Measurements from ENCODE around the gene DVL2.

DNA sequence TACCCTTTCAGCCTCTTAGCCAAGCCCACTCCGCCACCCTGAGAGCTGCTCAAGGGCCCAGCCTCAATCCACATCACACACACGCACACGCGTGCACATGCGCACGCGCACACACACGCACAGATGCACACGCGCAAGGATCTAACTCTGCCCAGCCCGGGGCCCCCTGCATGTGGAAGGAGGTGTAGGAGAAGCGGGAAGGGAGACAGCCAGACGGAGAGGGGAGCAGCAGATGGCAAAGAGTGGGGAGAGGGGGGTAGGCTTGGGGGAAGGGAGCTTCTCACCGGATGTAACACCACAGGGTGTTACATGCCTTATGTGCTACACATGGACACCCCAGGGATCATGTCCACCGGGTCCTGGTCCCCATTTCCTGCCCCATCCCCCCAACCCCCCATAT lies 30.0 kb downstream of the DVL2 start:
- TF ChIP-seq, protein P1, sequence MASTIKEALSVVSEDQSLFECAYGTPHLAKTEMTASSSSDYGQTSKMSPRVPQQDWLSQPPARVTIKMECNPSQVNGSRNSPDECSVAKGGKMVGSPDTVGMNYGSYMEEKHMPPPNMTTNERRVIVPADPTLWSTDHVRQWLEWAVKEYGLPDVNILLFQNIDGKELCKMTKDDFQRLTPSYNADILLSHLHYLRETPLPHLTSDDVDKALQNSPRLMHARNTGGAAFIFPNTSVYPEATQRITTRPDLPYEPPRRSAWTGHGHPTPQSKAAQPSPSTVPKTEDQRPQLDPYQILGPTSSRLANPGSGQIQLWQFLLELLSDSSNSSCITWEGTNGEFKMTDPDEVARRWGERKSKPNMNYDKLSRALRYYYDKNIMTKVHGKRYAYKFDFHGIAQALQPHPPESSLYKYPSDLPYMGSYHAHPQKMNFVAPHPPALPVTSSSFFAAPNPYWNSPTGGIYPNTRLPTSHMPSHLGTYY (CRISPR knock-in tag; IDR thresholded peaks at IDR 0.05), result no peak
- TF ChIP-seq, protein P2, sequence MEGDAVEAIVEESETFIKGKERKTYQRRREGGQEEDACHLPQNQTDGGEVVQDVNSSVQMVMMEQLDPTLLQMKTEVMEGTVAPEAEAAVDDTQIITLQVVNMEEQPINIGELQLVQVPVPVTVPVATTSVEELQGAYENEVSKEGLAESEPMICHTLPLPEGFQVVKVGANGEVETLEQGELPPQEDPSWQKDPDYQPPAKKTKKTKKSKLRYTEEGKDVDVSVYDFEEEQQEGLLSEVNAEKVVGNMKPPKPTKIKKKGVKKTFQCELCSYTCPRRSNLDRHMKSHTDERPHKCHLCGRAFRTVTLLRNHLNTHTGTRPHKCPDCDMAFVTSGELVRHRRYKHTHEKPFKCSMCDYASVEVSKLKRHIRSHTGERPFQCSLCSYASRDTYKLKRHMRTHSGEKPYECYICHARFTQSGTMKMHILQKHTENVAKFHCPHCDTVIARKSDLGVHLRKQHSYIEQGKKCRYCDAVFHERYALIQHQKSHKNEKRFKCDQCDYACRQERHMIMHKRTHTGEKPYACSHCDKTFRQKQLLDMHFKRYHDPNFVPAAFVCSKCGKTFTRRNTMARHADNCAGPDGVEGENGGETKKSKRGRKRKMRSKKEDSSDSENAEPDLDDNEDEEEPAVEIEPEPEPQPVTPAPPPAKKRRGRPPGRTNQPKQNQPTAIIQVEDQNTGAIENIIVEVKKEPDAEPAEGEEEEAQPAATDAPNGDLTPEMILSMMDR (IDR thresholded peaks at IDR 0.05), result no peak
- TF ChIP-seq, protein P3, sequence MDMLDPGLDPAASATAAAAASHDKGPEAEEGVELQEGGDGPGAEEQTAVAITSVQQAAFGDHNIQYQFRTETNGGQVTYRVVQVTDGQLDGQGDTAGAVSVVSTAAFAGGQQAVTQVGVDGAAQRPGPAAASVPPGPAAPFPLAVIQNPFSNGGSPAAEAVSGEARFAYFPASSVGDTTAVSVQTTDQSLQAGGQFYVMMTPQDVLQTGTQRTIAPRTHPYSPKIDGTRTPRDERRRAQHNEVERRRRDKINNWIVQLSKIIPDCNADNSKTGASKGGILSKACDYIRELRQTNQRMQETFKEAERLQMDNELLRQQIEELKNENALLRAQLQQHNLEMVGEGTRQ (CRISPR knock-in tag; IDR thresholded peaks at IDR 0.05), result no peak
- TF ChIP-seq NR2C2 (CRISPR knock-in tag; IDR thresholded peaks at IDR 0.05) (no peak), ZNF317 (CRISPR knock-in tag; IDR thresholded peaks at IDR 0.05; ENCODE audit: borderline replicate concordance, low read depth) (no peak), IRF2 (CRISPR knock-in tag; IDR thresholded peaks at IDR 0.05; ENCODE audit: borderline replicate concordance, low read depth) (no peak), SP1 (CRISPR knock-in tag; conservative IDR thresholded peaks at IDR 0.05) (no peak)
- TF ChIP-seq, protein P4, sequence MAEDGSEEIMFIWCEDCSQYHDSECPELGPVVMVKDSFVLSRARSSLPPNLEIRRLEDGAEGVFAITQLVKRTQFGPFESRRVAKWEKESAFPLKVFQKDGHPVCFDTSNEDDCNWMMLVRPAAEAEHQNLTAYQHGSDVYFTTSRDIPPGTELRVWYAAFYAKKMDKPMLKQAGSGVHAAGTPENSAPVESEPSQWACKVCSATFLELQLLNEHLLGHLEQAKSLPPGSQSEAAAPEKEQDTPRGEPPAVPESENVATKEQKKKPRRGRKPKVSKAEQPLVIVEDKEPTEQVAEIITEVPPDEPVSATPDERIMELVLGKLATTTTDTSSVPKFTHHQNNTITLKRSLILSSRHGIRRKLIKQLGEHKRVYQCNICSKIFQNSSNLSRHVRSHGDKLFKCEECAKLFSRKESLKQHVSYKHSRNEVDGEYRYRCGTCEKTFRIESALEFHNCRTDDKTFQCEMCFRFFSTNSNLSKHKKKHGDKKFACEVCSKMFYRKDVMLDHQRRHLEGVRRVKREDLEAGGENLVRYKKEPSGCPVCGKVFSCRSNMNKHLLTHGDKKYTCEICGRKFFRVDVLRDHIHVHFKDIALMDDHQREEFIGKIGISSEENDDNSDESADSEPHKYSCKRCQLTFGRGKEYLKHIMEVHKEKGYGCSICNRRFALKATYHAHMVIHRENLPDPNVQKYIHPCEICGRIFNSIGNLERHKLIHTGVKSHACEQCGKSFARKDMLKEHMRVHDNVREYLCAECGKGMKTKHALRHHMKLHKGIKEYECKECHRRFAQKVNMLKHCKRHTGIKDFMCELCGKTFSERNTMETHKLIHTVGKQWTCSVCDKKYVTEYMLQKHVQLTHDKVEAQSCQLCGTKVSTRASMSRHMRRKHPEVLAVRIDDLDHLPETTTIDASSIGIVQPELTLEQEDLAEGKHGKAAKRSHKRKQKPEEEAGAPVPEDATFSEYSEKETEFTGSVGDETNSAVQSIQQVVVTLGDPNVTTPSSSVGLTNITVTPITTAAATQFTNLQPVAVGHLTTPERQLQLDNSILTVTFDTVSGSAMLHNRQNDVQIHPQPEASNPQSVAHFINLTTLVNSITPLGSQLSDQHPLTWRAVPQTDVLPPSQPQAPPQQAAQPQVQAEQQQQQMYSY (CRISPR knock-in tag; IDR thresholded peaks at IDR 0.05), result no peak
- TF ChIP-seq, protein P5, sequence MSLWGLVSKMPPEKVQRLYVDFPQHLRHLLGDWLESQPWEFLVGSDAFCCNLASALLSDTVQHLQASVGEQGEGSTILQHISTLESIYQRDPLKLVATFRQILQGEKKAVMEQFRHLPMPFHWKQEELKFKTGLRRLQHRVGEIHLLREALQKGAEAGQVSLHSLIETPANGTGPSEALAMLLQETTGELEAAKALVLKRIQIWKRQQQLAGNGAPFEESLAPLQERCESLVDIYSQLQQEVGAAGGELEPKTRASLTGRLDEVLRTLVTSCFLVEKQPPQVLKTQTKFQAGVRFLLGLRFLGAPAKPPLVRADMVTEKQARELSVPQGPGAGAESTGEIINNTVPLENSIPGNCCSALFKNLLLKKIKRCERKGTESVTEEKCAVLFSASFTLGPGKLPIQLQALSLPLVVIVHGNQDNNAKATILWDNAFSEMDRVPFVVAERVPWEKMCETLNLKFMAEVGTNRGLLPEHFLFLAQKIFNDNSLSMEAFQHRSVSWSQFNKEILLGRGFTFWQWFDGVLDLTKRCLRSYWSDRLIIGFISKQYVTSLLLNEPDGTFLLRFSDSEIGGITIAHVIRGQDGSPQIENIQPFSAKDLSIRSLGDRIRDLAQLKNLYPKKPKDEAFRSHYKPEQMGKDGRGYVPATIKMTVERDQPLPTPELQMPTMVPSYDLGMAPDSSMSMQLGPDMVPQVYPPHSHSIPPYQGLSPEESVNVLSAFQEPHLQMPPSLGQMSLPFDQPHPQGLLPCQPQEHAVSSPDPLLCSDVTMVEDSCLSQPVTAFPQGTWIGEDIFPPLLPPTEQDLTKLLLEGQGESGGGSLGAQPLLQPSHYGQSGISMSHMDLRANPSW (CRISPR knock-in tag; conservative IDR thresholded peaks at IDR 0.05; ENCODE audit: low read depth), result no peak
- TF ChIP-seq, protein P6, sequence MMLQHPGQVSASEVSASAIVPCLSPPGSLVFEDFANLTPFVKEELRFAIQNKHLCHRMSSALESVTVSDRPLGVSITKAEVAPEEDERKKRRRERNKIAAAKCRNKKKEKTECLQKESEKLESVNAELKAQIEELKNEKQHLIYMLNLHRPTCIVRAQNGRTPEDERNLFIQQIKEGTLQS (CRISPR knock-in tag; conservative IDR thresholded peaks at IDR 0.05), result no peak
